HepG2 (cell line): ENCODE measurements around the gene FAM156A. TPM values are rescaled to one million over a fixed set of nuclear protein-coding genes. Genes with fewer than 3 reads are reported as not detected.

ENCODE experiments used
- ARHGAP35 ChIP-seq: sonication (generic); formaldehyde crosslinking; IDR thresholded peaks from 2 replicates; pipeline ENCODE4 v1.9.0; 2022; ENCODE audit warnings: mild to moderate bottlenecking, inconsistent platforms, moderate library complexity, missing genetic modification reagents, borderline replicate concordance
- EEA1 ChIP-seq: sonication (generic); formaldehyde crosslinking; IDR thresholded peaks from 2 replicates; pipeline ENCODE4 v1.5.1; 2020; ENCODE audit warnings: mild to moderate bottlenecking, missing genetic modification reagents, borderline replicate concordance
- ELF1 ChIP-seq: sonication (generic); formaldehyde crosslinking; IDR thresholded peaks from 2 replicates; pipeline ENCODE4 v1.4.0; 2020; ENCODE audit warnings: missing genetic modification reagents
- FOXM1 ChIP-seq: sonication (generic); formaldehyde crosslinking; IDR thresholded peaks from 2 replicates; pipeline ENCODE4 v1.5.0; 2020; ENCODE audit warnings: missing genetic modification reagents
- MAX ChIP-seq: IDR thresholded peaks from 2 replicates; pipeline ENCODE4 v1.6.1; 2012; ENCODE audit warnings: inconsistent platforms
- NCOA2 ChIP-seq: sonication (generic); formaldehyde crosslinking; IDR thresholded peaks from 2 replicates; pipeline ENCODE4 v1.8.0; 2022; ENCODE audit warnings: inconsistent platforms
- NR2F2 ChIP-seq: IDR thresholded peaks from 2 replicates; pipeline ENCODE4 v1.6.1; 2012; ENCODE audit warnings: low read depth, inconsistent platforms, borderline replicate concordance
- POLR2AphosphoS5 ChIP-seq: IDR thresholded peaks from 2 replicates; pipeline ENCODE4 v1.6.1; 2012; ENCODE audit warnings: low read depth, low read length
- SNAPC4 ChIP-seq: sonication (generic); formaldehyde crosslinking; IDR thresholded peaks from 2 replicates; pipeline ENCODE4 v1.4.0; 2020; ENCODE audit warnings: mild to moderate bottlenecking, missing genetic modification reagents
- SP1 ChIP-seq, 2 experiments: fragments of 450-650 bp in 1 of 2; sonication (generic) in 1 of 2; formaldehyde crosslinking in 1 of 2; IDR thresholded peaks; 2 replicates each; pipeline versions ENCODE4 v1.4.0 to v1.6.1; 2016 to 2020; ENCODE audit warnings: missing genetic modification reagents in 1 of 2
- SPEN ChIP-seq: sonication (generic); formaldehyde crosslinking; IDR thresholded peaks from 2 replicates; pipeline ENCODE4 v1.5.1; 2020; ENCODE audit warnings: low read depth, mild to moderate bottlenecking, missing genetic modification reagents
- ZGPAT ChIP-seq: IDR thresholded peaks from 2 replicates; pipeline ENCODE4 v1.6.1; 2016; ENCODE audit warnings: mild to moderate bottlenecking
- ZNF598 ChIP-seq: sonication (generic); formaldehyde crosslinking; IDR thresholded peaks from 2 replicates; pipeline ENCODE4 v1.5.1; 2020; ENCODE audit warnings: mild to moderate bottlenecking, missing genetic modification reagents, borderline replicate concordance
- polyA plus RNA-seq, 8 experiments: library from polyadenylated mRNA; depleted of rRNA in 3 of 8; stranded (reverse) in 7 of 8; unstranded in 1 of 8; fragments of >200 nt; fragmentation: Illumina TruSeq in 4 of 8; extraction: Trizol in 4 of 8; gene quantifications; 2 replicates each; pipeline versions ENCODE4 v1.2.1 to v1.2.3, GENCODE V29; 2011 to 2016; ENCODE audit warnings: low read depth in 4 of 8, missing spikeins in 1 of 8, mixed read lengths in 1 of 8; ENCODE audit not compliant: insufficient read depth in 1 of 8
- total RNA-seq, 5 experiments: library from RNA; depleted of rRNA; stranded (reverse); fragments of >200 nt; fragmentation: Illumina TruSeq; extraction: Trizol; gene quantifications; 2 replicates each; pipeline ENCODE4 v1.2.3, GENCODE V29; 2016; ENCODE audit warnings: low read depth in 1 of 5

The FAM156A gene
- total and polyA plus RNA-seq, 2 of the 13 experiments (the other 11 are each of a cell fraction or from before 2014, with no cell fraction given), result 15.4 to 53.8 TPM

GRCh38 chrX:52995135-52995986 lies 37.0 kb upstream of the FAM156A start (continued):
- TF ChIP-seq SNAPC4, result no peak
- TF ChIP-seq NR2F2, result no peak
- peak; percentile 52; the same call in 1 of the 2 replicates for TF ChIP-seq MAX
- TF ChIP-seq ZGPAT (CRISPR knock-in tag), result 0 out of 2 replicates have a peak, but pooled peaks have one; percentile 50
- TF ChIP-seq POLR2AphosphoS5, result peak; percentile 56
- TF ChIP-seq ELF1 (CRISPR knock-in tag), result no peak; the same call in 1 of the 2 replicates
- no peak for TF ChIP-seq ARHGAP35 (CRISPR knock-in tag)
- TF ChIP-seq EEA1, result no peak
- no peak for TF ChIP-seq SP1 (IDR thresholded peaks at IDR 0.05)
- peak; percentile 32 for TF ChIP-seq SP1 (CRISPR knock-in tag; IDR thresholded peaks at IDR 0.05)
- no peak for TF ChIP-seq FOXM1 (CRISPR knock-in tag)
- TF ChIP-seq SPEN, result no peak; the same call in 1 of the 2 replicates
- no peak for TF ChIP-seq NCOA2 (CRISPR knock-in tag)
- TF ChIP-seq ZNF598 (CRISPR knock-in tag), result 0 out of 2 replicates have a peak, but pooled peaks have one; percentile 36
